ENCODE measurements around the gene PLVAP.
A peak's percentile ranks its signal among the peaks of the same experiment; 100 is the strongest.

PLVAP gene

GRCh38 chr19:17394891-17395415 lies 17.8 kb upstream of the PLVAP start:
- H3K9me3 ChIP-seq (ENCODE audit: severe bottlenecking): no peaks in the 10 kb centered on the region
- DNase-seq: peak; percentile 79
- peak overlapping the region; percentile 74 for H3K27ac ChIP-seq

GRCh38 chr19:17393914-17394313 lies 16.8 kb upstream of the PLVAP start, which contains the start of gene CCDC194:
Gene CCDC194, minus strand, starts transcription at chr19:17394196. Its CDS starts 38 bp downstream, at chr19:17394158.
- TF ChIP-seq CTCF (IDR thresholded peaks at IDR 0.05; ENCODE audit: low read depth, low read length): no peak
- H3K9me3 ChIP-seq (ENCODE audit: severe bottlenecking): peaks cover 8% of the 10 kb centered on the region
- H3K27ac ChIP-seq: no peak within 1 kb of the TSS; the same call in 1 of the 2 replicates
- H3K36me3 ChIP-seq: no peaks in the 10 kb centered on the region
- H3K4me3 ChIP-seq (ENCODE audit: low read depth, low read length): no peak within 1 kb of the TSS
- DNase-seq: no peak
- peaks cover 8% of the 10 kb centered on the region for H3K27me3 ChIP-seq (ENCODE audit: insufficient read depth, low read depth, severe bottlenecking)

More at GRCh38 chr19:17394891-17395415, 17.8 kb upstream of the PLVAP start:
- TF ChIP-seq CTCF (IDR thresholded peaks at IDR 0.05; ENCODE audit: low read depth, low read length): peak; percentile 91
- Histone ChIP-seq H3K4me3 (ENCODE audit: low read depth, low read length) (no peak overlapping the region), H3K27me3 (ENCODE audit: insufficient read depth, low read depth, severe bottlenecking) (peaks cover 2% of the 10 kb centered on the region), H3K36me3 (no peaks in the 10 kb centered on the region)

GRCh38 chr19:17393002-17393401 lies 15.9 kb upstream of the PLVAP start:
- Histone ChIP-seq H3K9me3 (ENCODE audit: severe bottlenecking) (peaks cover 12% of the 10 kb centered on the region), H3K36me3 (no peaks in the 10 kb centered on the region), H3K4me3 (ENCODE audit: low read depth, low read length) (no peak overlapping the region), H3K27ac (no peak overlapping the region), H3K27me3 (ENCODE audit: insufficient read depth, low read depth, severe bottlenecking) (peaks cover 8% of the 10 kb centered on the region)
- DNase-seq: no peak
- no peak for TF ChIP-seq CTCF (IDR thresholded peaks at IDR 0.05; ENCODE audit: low read depth, low read length)

GRCh38 chr19:17391371-17392151 lies 14.4 kb upstream of the PLVAP start:
- Histone ChIP-seq H3K36me3 (no peaks in the 10 kb centered on the region), H3K27me3 (ENCODE audit: insufficient read depth, low read depth, severe bottlenecking) (peaks cover 8% of the 10 kb centered on the region), H3K9me3 (ENCODE audit: severe bottlenecking) (peaks cover 12% of the 10 kb centered on the region), H3K27ac (no peak overlapping the region), H3K4me3 (ENCODE audit: low read depth, low read length) (peak overlapping the region; percentile 85)
- DNase-seq: no peak
- TF ChIP-seq CTCF (IDR thresholded peaks at IDR 0.05; ENCODE audit: low read depth, low read length): no peak

- peak; percentile 96 for DNase-seq
- Histone ChIP-seq H3K4me3 (ENCODE audit: low read depth, low read length) (peak overlapping the region; percentile 85), H3K36me3 (no peaks in the 10 kb centered on the region), H3K9me3 (ENCODE audit: severe bottlenecking) (peaks cover 12% of the 10 kb centered on the region), H3K27me3 (ENCODE audit: insufficient read depth, low read depth, severe bottlenecking) (peaks cover 8% of the 10 kb centered on the region), H3K27ac (no peak overlapping the region)
- peak; percentile 90 for TF ChIP-seq CTCF (IDR thresholded peaks at IDR 0.05; ENCODE audit: low read depth, low read length)
These were observed 13.7 kb upstream of the PLVAP start for GRCh38 chr19:17390665-17391370.
